HepG2 (cell line): ENCODE measurements around the gene GTF2A1. TPM values are rescaled to one million over a fixed set of nuclear protein-coding genes. Genes with fewer than 3 reads are reported as not detected.

ENCODE experiments used
- ATAC-seq: fragments of 200-7000 bp; cut with Tn5 transposase; 3 replicates; pipeline ENCODE4 v1.9.1; 2020; ENCODE audit warnings: mild to moderate bottlenecking, moderate library complexity
- BruUV-seq: library from RNA; stranded (reverse); fragments of 400-500 nt; replicated peaks from 2 replicates; lab custom pipeline; 2021; lab: Mats Ljungman, UMichigan
- CTCF ChIA-PET: fragments of 300-600 bp; formaldehyde crosslinking; extraction: SDS; loops from one replicate; lab custom pipeline; 2021; ENCODE audit warnings: low total read pairs, inconsistent platforms, low intra/inter-chr PET ratio; lab: Yijun Ruan, JAX
- POLR2A ChIA-PET: fragments of 350-600 bp; sonication (Branson Sonifier 250); formaldehyde crosslinking; loops from one replicate; lab custom pipeline; 2020; ENCODE audit warnings: antibody characterized with exemption, inconsistent platforms; lab: Yijun Ruan, JAX
- DNase-seq: peaks from one replicate; pipeline ENCODE4 v3.0.0-alpha.2; 2015; ENCODE audit warnings: low spot score
- FAIRE-seq: peaks from 3 replicates; lab custom pipeline; 2011; peaks lifted over from hg19 to GRCh38; lab: Jason Lieb, UNC
- H2AFZ ChIP-seq: one replicate; pipeline ENCODE4 v1.6.1; 2011; ENCODE audit warnings: low read length, inconsistent platforms
- H3K27ac ChIP-seq: fragments of 300-600 bp; 3 replicates; pipeline ENCODE4 v1.8.0; 2011; ENCODE audit warnings: mixed run types, mild to moderate bottlenecking, mixed read lengths, low read length, inconsistent platforms; ENCODE audit not compliant: insufficient read depth; ENCODE audit errors: extremely low read length
- H3K27me3 ChIP-seq, 2 experiments: fragments of 200-600 bp in 1 of 2; 2 replicates in 1 of 2; 3 replicates in 1 of 2; pipeline versions ENCODE4 v1.6.0 to v1.8.0; 2011; ENCODE audit warnings: low read length in 2 of 2, mild to moderate bottlenecking in 2 of 2, moderate library complexity in 2 of 2, inconsistent platforms in 1 of 2; ENCODE audit not compliant: insufficient read depth in 2 of 2, control insufficient read depth in 1 of 2
- H3K36me3 ChIP-seq, 2 experiments: fragments of 200-600 bp in 1 of 2; replicated peaks in 1 of 2; 2 replicates in 1 of 2; 3 replicates in 1 of 2; pipeline versions ENCODE4 v1.5.1 to v1.8.0; 2011; ENCODE audit warnings: low read length in 2 of 2, inconsistent platforms in 1 of 2; ENCODE audit not compliant: insufficient read depth in 2 of 2, control insufficient read depth in 1 of 2
- H3K4me1 ChIP-seq: 2 replicates; pipeline ENCODE4 v1.5.1; 2012; ENCODE audit warnings: low read length, inconsistent platforms; ENCODE audit not compliant: insufficient read depth
- H3K4me2 ChIP-seq: 2 replicates; pipeline ENCODE4 v1.6.0; 2011; ENCODE audit warnings: low read depth, low read length, inconsistent platforms
- H3K4me3 ChIP-seq, 3 experiments: fragments of 200-600 bp in 1 of 3; sonication (generic), shearing (Covaris generic) in 1 of 3; replicated peaks in 1 of 3; 2 replicates each; pipeline ENCODE4 v1.5.1; 2011 to 2016; ENCODE audit warnings: low read length in 3 of 3, inconsistent platforms in 2 of 3, low read depth in 2 of 3, mild to moderate bottlenecking in 2 of 3, control low read depth in 1 of 3, mixed read lengths in 1 of 3; ENCODE audit not compliant: insufficient read depth in 1 of 3
- H3K79me2 ChIP-seq: one replicate; pipeline ENCODE4 v1.6.1; 2011; ENCODE audit warnings: low read length, inconsistent platforms; ENCODE audit not compliant: insufficient read depth
- H3K9ac ChIP-seq: 2 replicates; pipeline ENCODE4 v1.6.0; 2011; ENCODE audit warnings: mild to moderate bottlenecking, low read depth, low read length, inconsistent platforms; ENCODE audit not compliant: insufficient read depth
- H3K9me3 ChIP-seq: 2 replicates; pipeline ENCODE4 v1.5.1; 2012; ENCODE audit warnings: mild to moderate bottlenecking, low read length
- H4K20me1 ChIP-seq: 2 replicates; pipeline ENCODE4 v1.6.0; 2011; ENCODE audit warnings: inconsistent platforms, mild to moderate bottlenecking, low read length, moderate library complexity; ENCODE audit not compliant: insufficient read depth
- CBX1 ChIP-seq: IDR thresholded peaks from one replicate; pipeline ENCODE4 v1.6.1; 2016; ENCODE audit warnings: antibody characterized with exemption, low read depth
- CEBPZ ChIP-seq: IDR thresholded peaks from 2 replicates; pipeline ENCODE4 v1.6.1; 2012; ENCODE audit warnings: low read length, improper control_type of control experiment
- HES4 ChIP-seq: sonication (generic); formaldehyde crosslinking; IDR thresholded peaks from 2 replicates; pipeline ENCODE4 v1.9.0; 2021; ENCODE audit warnings: mild to moderate bottlenecking, missing genetic modification reagents, borderline replicate concordance
- HMG20A ChIP-seq: IDR thresholded peaks from 2 replicates; pipeline ENCODE4 v1.6.1; 2016; ENCODE audit warnings: borderline replicate concordance
- NCOR1 ChIP-seq: fragments of 200-600 bp; sonication (generic); IDR thresholded peaks from 2 replicates; pipeline ENCODE4 v1.7.0; 2017; ENCODE audit warnings: antibody characterized with exemption, low read length, borderline replicate concordance
- PRDM10 ChIP-seq: sonication (generic); formaldehyde crosslinking; IDR thresholded peaks from 2 replicates; pipeline ENCODE4 v1.4.0; 2020; ENCODE audit warnings: low read depth, missing genetic modification reagents
- SATB2 ChIP-seq: sonication (generic); formaldehyde crosslinking; IDR thresholded peaks from 2 replicates; pipeline ENCODE4 v1.5.0; 2020; ENCODE audit warnings: missing genetic modification reagents
- SNRNP70 ChIP-seq: fragments of 200-400 bp; formaldehyde crosslinking; IDR thresholded peaks from 2 replicates; pipeline ENCODE4 v1.6.1; 2017; ENCODE audit warnings: mild to moderate bottlenecking, low read depth, low read length, moderate library complexity
- THAP9 ChIP-seq: sonication (generic); formaldehyde crosslinking; IDR thresholded peaks from 2 replicates; pipeline ENCODE4; 2020; ENCODE audit warnings: missing genetic modification reagents, mild to moderate bottlenecking, borderline replicate concordance
- ZBTB38 ChIP-seq: sonication (generic); formaldehyde crosslinking; IDR thresholded peaks from 2 replicates; pipeline ENCODE4 v1.5.1; 2020; ENCODE audit warnings: mild to moderate bottlenecking, missing genetic modification reagents
- ZFP62 ChIP-seq: sonication (generic); formaldehyde crosslinking; IDR thresholded peaks from 2 replicates; pipeline ENCODE4 v1.4.0; 2020; ENCODE audit warnings: missing genetic modification reagents
- ZNF446 ChIP-seq: sonication (generic); formaldehyde crosslinking; IDR thresholded peaks from 2 replicates; pipeline ENCODE4 v1.5.0; 2020; ENCODE audit warnings: mild to moderate bottlenecking, missing genetic modification reagents
- ZNF451 ChIP-seq: sonication (generic); formaldehyde crosslinking; IDR thresholded peaks from 2 replicates; pipeline ENCODE4 v1.5.0; 2020; ENCODE audit warnings: mild to moderate bottlenecking, missing genetic modification reagents
- ZNF546 ChIP-seq: sonication (generic); formaldehyde crosslinking; conservative IDR thresholded peaks from 2 replicates; pipeline ENCODE4 v1.8.1; 2023; ENCODE audit warnings: mild to moderate bottlenecking, missing genetic modification reagents
- ZNF660 ChIP-seq: sonication (generic); formaldehyde crosslinking; IDR thresholded peaks from 2 replicates; pipeline ENCODE4 v1.5.1; 2020; ENCODE audit warnings: mild to moderate bottlenecking, low read depth, missing genetic modification reagents, borderline replicate concordance
- WGBS: methylation state at CpG from one replicate; pipeline ENCODE4 v1.1.6; 2017; ENCODE audit warnings: low lambda C conversion rate; 5-methylcytosine and 5-hydroxymethylcytosine counted together
- in situ Hi-C: cut with HindIII; loops from 2 replicates; pipeline ENCODE4 v1.10.0; 2017; ENCODE audit warnings: low pct_unique_long_range_greater_than_20kb; ENCODE audit not compliant: extremely low pct_ligation_motif_present
- intact Hi-C: fragments of 100-400 bp; cut with micrococcal nuclease; formaldehyde crosslinking; loops from one replicate; pipeline ENCODE4 v1.10.0; 2022; ENCODE audit not compliant: unreplicated experiment
- polyA plus RNA-seq, 8 experiments: library from polyadenylated mRNA; depleted of rRNA in 3 of 8; stranded (reverse) in 7 of 8; unstranded in 1 of 8; fragments of >200 nt; fragmentation: Illumina TruSeq in 4 of 8; extraction: Trizol in 4 of 8; gene quantifications; 2 replicates each; pipeline versions ENCODE4 v1.2.1 to v1.2.3, GENCODE V29; 2011 to 2016; ENCODE audit warnings: low read depth in 4 of 8, missing spikeins in 1 of 8, mixed read lengths in 1 of 8; ENCODE audit not compliant: insufficient read depth in 1 of 8
- total RNA-seq, 5 experiments: library from RNA; depleted of rRNA; stranded (reverse); fragments of >200 nt; fragmentation: Illumina TruSeq; extraction: Trizol; gene quantifications; 2 replicates each; pipeline ENCODE4 v1.2.3, GENCODE V29; 2016; ENCODE audit warnings: low read depth in 1 of 5

Gene GTF2A1
- total and polyA plus RNA-seq, 2 of the 13 experiments (the other 11 are each of a cell fraction or from before 2014, with no cell fraction given): 14.9 to 17.5 TPM

DNA sequence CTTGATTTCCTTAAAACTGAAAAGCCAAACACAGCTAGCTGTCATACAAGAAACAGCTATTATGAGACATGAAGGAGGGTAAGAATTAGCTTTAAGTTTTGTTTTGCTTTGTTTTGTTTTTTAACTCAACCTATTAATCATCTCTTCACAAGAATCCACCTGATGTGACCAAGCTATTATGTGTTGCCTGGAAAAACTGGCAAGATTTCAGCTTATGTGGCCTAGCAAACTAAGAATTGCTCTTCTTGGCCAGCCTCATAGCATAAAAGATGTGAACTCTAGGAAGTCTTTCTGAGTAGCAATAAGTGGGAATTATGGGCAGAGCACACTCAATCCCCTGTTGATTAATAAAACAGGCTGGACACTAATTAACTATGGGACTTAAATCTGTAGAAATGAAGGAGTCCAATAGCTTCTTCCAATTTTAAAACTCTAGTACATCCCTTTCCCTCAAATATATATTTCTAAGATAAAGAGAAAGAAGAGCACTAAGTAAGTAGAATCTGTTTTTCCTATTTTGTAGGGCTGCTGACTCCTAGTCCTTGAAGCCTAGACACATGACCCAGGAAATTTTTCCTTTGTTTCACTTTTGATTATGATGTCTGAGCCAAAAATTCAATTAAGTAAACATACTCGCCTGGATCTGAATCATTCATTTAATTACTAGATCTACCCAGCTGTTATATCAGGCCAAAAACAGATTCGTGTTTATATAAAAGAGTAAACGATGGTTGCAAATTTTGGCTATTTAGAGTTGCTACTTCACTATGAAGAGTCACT, 75.7 kb downstream of the GTF2A1 start:
- Histone ChIP-seq H3K9ac (no peak overlapping the region), H3K4me2 (no peak overlapping the region), H3K36me3 (no peaks in the 10 kb centered on the region), H2AFZ (no peak overlapping the region), H3K27me3 (no peaks in the 10 kb centered on the region), H3K9me3 (no peaks in the 10 kb centered on the region), H3K27ac (no peak overlapping the region), H3K4me3 (no peak overlapping the region), H3K4me1 (no peaks in the 10 kb centered on the region), H3K79me2 (no peaks in the 10 kb centered on the region), H4K20me1 (no peaks in the 10 kb centered on the region)
- ATAC-seq (no peak), DNase-seq (no peak), FAIRE-seq (no peak)
- POLR2A ChIA-PET: no interaction called here
- 51% methylated on average over 3 of the region's 3 CpGs for WGBS
- in situ Hi-C loops: no loop called here
- CTCF ChIA-PET: no interaction called here
- no peak for TF ChIP-seq ZNF451
- no peak for TF ChIP-seq CBX1
- TF ChIP-seq SNRNP70: no peak
- no peak for TF ChIP-seq ZNF446 (CRISPR knock-in tag)
- TF ChIP-seq ZNF546: no peak
- TF ChIP-seq ZNF660 (CRISPR knock-in tag): no peak
- no peak for TF ChIP-seq SATB2 (CRISPR knock-in tag)
- no peak for TF ChIP-seq HES4 (CRISPR knock-in tag)
- TF ChIP-seq THAP9 (CRISPR knock-in tag): no peak
- TF ChIP-seq PRDM10 (CRISPR knock-in tag): no peak
- no peak for TF ChIP-seq HMG20A (CRISPR knock-in tag)
- no peak for TF ChIP-seq ZBTB38
- no peak for TF ChIP-seq CEBPZ
- no peak for TF ChIP-seq ZFP62 (CRISPR knock-in tag)
- TF ChIP-seq NCOR1: no peak
- no TSS peak for BruUV-seq
- intact Hi-C loops: no loop called here
